ENCODE data around the gene ITSN2.

- TF ChIP-seq POLR2A (IDR thresholded peaks at IDR 0.05) (no peak), EP300 (IDR thresholded peaks at IDR 0.05; ENCODE audit: low read depth) (no peak), CTCF (IDR thresholded peaks at IDR 0.05) (no peak), POLR2AphosphoS5 (IDR thresholded peaks at IDR 0.05) (no peak)
Observed at GRCh38 chr2:24163601-24164000, 196.7 kb downstream of the ITSN2 start.

Measured in transverse colon (tissue), 4 donors.